ENCODE results near the gene ERBB3.
A peak's percentile ranks its signal among the peaks of the same experiment; 100 is the strongest.

The ERBB3 gene

GRCh38 chr12:56080556-56081138, 682 bp downstream of the ERBB3 start:
- DNase-seq, result no peak

DNA sequence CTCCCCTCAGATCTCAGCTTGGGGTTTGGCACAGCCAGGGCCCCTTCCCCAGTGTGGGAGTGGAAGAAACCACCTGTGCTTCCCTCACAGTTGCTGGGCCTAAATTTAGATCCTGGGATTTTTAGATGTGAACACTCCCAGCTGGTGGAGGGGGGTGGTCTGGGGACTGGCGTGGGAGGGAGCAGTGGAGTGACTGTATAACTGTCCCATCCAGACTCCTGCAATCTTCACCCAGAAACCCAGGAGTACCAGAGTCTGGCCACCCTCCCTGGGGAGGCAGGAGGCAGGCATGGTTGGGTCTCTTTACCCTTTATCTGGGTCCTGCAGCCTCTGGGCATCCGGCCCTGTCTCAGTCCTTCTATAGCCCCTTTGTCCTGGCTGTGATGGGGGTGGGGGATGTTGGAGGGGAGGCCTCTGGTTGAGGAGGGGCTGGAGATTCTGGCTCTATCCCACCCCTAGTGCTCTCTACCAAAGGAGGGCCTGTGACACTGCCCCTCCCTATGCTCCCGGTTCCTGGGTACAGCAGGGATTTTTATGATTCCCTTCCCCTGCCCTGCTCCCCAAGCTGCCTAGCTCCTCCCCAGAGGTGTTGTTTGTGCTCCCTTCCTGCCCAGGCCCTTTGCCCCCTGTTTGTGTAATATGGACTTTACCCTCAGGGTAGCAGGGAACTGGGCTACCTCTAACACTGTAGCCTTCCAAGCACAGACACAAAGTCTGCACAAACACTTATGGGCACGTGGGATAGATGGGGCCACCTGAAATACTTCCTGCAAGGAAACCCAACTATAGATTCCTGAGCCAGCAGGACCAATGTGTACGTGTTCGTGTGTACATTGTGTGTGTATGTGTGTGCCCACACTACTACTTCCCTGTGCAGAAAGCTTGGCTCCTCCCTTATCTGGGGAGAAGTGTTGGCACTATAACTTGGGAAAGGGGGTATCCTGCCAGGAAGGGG, 1.7 kb downstream of the ERBB3 start:
- DNase-seq, result no peak

- DNase-seq, result no peak
These were observed 2.4 kb downstream of the ERBB3 start for GRCh38 chr12:56082382-56082781.

GRCh38 chr12:56082967-56083366, 3.0 kb downstream of the ERBB3 start:
- no peak for DNase-seq

DNA sequence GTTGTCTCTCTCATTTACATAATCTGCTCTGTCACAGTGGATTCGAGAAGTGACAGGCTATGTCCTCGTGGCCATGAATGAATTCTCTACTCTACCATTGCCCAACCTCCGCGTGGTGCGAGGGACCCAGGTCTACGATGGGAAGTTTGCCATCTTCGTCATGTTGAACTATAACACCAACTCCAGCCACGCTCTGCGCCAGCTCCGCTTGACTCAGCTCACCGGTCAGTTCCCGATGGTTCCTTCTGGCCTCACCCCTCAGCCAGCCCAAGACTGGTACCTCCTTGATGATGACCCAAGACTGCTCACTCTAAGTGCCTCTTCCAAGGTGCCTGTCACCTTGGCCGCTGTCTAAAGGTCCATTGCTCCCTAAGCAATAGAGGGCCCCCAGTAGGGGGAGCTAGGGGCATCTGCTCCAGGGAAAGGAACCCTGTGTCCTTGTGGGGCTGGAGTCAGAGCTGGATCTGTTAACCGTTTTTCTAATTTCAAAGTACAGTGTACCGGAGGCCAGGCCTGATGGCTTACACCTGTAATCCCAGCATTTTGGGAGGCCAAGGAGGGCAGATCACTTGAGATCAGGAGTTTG, 5.1 kb downstream of the ERBB3 start:
- DNase-seq, result no peak

DNA sequence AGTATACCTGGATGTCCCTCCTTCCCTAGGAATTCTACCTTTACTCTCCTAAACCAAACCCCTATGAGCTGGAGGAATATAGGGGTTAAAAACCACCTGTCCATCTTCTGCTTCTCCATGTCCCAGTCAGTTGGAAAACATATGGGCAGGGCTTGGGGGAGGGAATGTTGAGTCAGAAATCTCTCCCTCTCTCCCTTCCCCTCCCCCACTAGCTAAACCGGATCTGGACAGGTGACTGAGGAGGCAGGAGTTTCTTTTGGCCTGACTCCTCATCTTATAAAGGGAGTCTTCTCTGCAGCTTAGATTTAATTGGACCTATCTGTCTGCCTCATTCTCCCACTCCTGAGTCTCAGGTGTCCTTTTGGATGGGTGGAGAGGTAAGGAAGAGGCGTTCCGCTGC, 6.1 kb downstream of the ERBB3 start:
- DNase-seq, result no peak

GRCh38 chr12:56086608-56087007, 6.6 kb downstream of the ERBB3 start:
- DNase-seq, result no peak

DNA sequence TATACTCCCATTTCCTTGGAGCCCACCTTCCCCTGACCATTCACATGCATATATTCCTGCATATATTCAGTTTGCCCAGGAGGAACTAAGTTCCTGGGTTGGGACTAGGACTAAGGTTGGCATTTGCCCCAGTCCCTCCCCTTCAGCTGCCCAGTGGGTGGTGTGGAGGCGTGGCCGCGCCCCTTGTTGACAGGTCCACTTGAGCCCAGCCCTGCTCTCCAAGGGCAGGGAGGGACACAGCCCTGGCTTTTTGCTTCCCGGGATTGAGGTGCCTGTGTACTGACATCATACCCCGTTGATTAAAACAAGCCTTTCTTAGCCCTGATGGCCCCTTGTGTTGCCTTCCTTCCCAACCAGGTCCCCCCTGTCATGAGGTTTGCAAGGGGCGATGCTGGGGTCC, 7.3 kb downstream of the ERBB3 start:
- no peak for DNase-seq

DNA sequence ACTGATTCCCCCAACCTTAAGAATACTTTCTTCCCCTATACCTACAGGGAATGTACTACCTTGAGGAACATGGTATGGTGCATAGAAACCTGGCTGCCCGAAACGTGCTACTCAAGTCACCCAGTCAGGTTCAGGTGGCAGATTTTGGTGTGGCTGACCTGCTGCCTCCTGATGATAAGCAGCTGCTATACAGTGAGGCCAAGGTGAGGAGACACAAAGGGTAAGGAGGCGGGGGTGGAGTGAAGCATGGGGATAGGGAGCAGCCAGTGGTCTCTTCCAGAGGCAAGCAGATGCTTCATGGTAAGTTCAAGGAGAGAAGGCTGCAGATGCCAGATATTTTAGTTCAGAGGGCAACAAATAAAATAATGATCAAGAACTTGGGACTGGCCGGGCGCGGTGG, 17.8 kb downstream of the ERBB3 start:
- DNase-seq, result no peak

DNA sequence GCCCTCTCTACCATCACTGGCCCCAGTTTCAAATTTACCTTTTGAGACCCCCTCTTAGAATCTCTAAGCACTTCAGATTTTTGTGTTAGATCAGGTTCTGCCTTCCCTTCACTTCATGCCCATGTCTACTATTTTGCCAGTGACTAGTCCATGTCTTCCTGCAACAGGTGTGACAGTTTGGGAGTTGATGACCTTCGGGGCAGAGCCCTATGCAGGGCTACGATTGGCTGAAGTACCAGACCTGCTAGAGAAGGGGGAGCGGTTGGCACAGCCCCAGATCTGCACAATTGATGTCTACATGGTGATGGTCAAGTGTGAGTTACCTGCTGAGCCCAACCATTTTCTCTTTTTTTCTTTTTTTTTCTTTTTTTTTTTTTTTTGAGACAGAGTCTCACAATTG, 18.6 kb downstream of the ERBB3 start:
- DNase-seq, result no peak

- DNase-seq, result no peak
These were observed 19.8 kb downstream of the ERBB3 start for GRCh38 chr12:56099787-56100186.

DNA sequence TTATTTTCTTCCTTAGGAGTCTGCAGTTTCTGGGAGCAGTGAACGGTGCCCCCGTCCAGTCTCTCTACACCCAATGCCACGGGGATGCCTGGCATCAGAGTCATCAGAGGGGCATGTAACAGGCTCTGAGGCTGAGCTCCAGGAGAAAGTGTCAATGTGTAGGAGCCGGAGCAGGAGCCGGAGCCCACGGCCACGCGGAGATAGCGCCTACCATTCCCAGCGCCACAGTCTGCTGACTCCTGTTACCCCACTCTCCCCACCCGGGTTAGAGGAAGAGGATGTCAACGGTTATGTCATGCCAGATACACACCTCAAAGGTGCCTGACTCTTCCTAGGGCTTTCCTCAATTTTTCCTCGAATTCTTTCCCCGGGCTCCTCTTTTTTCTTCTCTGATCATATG, 21.1 kb downstream of the ERBB3 start:
- DNase-seq, result no peak

GRCh38 chr12:56102683-56103065, 22.7 kb downstream of the ERBB3 start:
- DNase-seq, result no peak

GRCh38 chr12:56103066-56103711, 23.2 kb downstream of the ERBB3 start:
- DNase-seq, result peak; percentile 8

GRCh38 chr12:56103823-56104108, 23.8 kb downstream of the ERBB3 start:
- peak; percentile 15 for DNase-seq

DNA sequence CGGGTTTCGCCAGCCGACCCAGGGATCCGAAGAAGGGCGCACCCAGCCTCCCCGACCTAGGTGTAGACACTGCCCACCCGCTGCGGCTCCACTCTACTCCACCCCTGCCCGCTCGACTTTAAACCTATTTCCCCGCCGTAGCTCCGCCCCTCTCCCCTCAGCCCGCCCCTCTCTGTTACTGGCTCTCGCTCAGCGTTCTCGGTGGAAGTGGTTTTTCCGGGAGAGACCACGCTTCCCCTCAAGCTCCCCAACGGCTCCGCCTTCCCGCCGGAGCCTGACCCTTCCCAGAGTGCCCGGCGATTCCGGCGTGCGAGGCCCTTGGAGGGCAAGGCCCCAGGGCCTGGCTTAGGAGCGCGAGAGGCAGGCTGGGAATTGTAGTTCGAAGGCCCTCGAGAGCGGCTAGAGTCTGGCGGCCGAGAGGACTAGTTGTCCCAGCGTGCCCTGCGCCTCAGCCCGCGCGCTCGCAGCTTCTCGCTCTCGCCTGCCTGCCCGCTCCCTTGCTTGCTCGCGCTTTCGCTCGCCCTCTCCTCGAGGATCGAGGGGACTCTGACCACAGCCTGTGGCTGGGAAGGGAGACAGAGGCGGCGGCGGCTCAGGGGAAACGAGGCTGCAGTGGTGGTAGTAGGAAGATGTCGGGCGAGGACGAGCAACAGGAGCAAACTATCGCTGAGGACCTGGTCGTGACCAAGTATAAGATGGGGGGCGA, 24.3 kb downstream of the ERBB3 start, which contains the start of gene PA2G4:
TSS of gene PA2G4 (plus strand) at position 451 of the 706 bp plus-strand sequence. CDS start at position 630, 179 bp downstream.
- DNase-seq, result peak; percentile 86

DNA sequence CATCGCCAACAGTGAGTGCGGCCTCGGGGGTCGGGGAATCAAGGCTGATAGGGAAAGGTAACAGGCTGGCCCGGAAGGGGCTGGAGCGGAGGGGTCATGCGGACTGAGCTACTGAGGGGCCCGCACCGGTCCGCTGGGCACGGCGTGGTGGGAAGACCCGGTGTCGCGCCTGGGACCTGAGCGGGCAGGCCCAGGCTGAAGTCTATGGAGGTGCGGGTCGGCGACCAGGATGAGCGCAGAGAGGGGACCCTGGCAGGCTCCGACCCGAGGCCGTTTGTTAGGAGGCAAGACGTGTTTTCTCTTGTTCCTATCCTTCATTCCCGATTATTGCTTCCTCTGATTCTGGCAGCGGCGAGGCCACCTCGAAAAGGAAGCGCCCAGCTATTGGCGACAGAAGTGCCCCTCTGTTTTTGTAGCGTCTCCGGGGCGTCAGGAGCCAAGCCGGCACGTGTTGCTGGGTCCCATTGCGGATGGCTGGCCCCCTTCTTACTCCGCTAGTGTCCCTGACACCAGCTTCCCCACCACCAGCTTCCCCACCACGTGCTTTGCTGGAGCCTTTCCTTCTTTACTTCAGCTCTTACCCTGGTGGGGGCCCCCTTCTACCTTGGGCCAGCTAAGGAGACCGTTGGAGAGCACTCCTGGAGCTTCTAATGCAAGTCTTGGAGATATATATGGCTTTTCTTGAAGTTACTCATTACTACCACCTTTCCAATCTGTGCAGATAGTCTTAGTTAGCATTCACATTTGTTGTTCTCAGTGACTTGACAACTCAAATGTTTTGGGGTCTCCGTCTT, 25.0 kb downstream of the ERBB3 start:
- no peak for DNase-seq

GRCh38 chr12:56105609-56105902, 25.6 kb downstream of the ERBB3 start:
- no peak for DNase-seq

DNA sequence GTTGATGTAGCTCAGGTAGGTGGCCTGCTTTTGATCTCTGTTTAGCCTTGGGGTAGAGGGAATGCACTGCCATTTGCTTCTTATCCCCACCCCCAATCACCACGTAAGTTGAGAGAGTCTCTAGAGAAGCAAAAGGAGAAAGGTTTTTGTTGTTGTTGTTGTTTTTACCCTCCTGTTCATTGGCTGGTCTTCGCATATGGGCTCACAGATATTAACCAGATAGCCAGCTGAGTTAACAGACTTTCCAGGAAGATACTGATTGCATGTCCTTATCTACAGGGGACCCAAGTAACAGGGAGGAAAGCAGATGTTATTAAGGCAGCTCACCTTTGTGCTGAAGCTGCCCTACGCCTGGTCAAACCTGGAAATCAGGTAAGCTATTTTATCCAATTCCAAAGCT, 27.3 kb downstream of the ERBB3 start:
- DNase-seq, result no peak

- DNase-seq, result no peak
These were observed 30.6 kb downstream of the ERBB3 start for GRCh38 chr12:56110571-56110970.

DNA sequence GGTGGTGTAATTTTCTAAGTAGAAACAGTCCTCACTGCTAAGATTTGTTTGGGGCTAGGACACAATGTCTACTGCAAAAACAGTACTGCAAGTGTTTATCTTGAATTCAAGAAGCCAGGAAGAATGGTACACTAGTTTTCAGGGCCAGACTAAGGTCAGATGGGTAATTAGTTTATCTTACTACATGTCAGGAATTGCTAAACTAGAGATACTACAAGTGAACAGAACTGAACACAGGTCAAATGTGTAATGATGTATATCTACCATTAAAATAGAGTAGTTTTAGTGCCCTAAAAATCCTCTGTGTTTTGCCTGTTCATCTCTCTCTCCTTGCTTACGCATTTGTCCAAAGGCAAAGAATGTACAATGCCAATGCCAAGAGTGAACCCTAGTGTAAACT, 34.1 kb downstream of the ERBB3 start:
- DNase-seq, result no peak

- DNase-seq, result no peak
These were observed 35.4 kb downstream of the ERBB3 start for GRCh38 chr12:56115329-56115728.

All from DMS79 treated with DMSO at 0.1 percent for 48 hours (cell line).